Measurements from ENCODE around the gene TAP1. TPM values are rescaled to one million over a fixed set of nuclear protein-coding genes. Genes with fewer than 3 reads are reported as not detected.

TAP1 gene
- total and polyA plus RNA-seq, 2 donors (not counting 3 experiments of a cell fraction or from before 2014, with no cell fraction given): 15.6 to 25.9 TPM

DNA sequence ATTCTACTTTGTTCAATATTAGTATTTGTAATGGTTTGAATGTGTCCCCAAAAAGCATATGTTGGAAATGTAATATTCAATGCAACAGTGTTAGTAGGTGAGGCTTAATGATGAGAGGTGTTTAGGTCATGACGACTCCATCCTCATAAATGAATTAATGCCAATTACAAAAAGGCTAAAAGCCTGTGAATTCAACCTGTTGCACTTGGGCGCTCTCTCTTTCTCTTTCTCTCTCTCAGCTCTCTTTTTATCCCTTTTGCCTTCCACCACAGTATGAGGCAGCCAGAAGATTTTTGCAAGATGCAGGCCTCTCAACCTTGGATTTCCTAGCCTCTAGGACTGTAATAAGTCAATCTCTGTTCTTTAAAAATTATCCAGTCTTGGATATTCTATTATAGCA, 35.1 kb upstream of the TAP1 start:
- Histone ChIP-seq H3K4me2 (ENCODE audit: insufficient read depth, low read length) (no peak overlapping the region), H3K27ac (ENCODE audit: insufficient read depth, low read depth, low read length) (no peak overlapping the region), H3K9me1 (replicated peaks; ENCODE audit: control insufficient read depth, extremely low read depth, insufficient read depth, low read length) (no peaks in the 10 kb centered on the region), H4K20me1 (replicated peaks; ENCODE audit: control insufficient read depth, extremely low read depth, insufficient read depth, low read length) (no peaks in the 10 kb centered on the region), H3K4me1 (ENCODE audit: control insufficient read depth, extremely low read depth, insufficient read depth, low read length) (peaks cover 3% of the 10 kb centered on the region), H3K4me3 (replicated peaks in 1 of 3; ENCODE audit: insufficient read depth in 1 of 3, low read depth in 1 of 3, low read length in 3 of 3) (no peak overlapping the region), H3K9me3 (replicated peaks; ENCODE audit: control insufficient read depth, insufficient read depth, low read length) (no peaks in the 10 kb centered on the region), H3K9ac (replicated peaks; ENCODE audit: extremely low read depth, insufficient read depth, low read length) (no peak overlapping the region), H3K36me3 (ENCODE audit: control insufficient read depth in 2 of 2, extremely low read depth in 1 of 2, insufficient read depth in 2 of 2, low read length in 2 of 2) (no peaks in the 10 kb centered on the region), H2AFZ (ENCODE audit: low read depth, low read length) (no peak overlapping the region), H3K79me2 (ENCODE audit: control insufficient read depth, insufficient read depth, low read length) (no peaks in the 10 kb centered on the region), H3K27me3 (ENCODE audit: control insufficient read depth in 2 of 2, insufficient read depth in 2 of 2, low read length in 2 of 2) (peaks cover 11 to 17% of the 10 kb centered on the region in 2 experiments)
- BruUV-seq (replicated peaks): no TSS peak
- TF ChIP-seq MYC (IDR thresholded peaks at IDR 0.05; ENCODE audit: low read depth, low read length): no peak
- no peak for TF ChIP-seq POLR2AphosphoS5 (IDR thresholded peaks at IDR 0.05; ENCODE audit: insufficient read depth, low read depth, low read length)
- TF ChIP-seq, protein P1, sequence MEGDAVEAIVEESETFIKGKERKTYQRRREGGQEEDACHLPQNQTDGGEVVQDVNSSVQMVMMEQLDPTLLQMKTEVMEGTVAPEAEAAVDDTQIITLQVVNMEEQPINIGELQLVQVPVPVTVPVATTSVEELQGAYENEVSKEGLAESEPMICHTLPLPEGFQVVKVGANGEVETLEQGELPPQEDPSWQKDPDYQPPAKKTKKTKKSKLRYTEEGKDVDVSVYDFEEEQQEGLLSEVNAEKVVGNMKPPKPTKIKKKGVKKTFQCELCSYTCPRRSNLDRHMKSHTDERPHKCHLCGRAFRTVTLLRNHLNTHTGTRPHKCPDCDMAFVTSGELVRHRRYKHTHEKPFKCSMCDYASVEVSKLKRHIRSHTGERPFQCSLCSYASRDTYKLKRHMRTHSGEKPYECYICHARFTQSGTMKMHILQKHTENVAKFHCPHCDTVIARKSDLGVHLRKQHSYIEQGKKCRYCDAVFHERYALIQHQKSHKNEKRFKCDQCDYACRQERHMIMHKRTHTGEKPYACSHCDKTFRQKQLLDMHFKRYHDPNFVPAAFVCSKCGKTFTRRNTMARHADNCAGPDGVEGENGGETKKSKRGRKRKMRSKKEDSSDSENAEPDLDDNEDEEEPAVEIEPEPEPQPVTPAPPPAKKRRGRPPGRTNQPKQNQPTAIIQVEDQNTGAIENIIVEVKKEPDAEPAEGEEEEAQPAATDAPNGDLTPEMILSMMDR (IDR thresholded peaks at IDR 0.05; ENCODE audit: extremely low read depth in 1 of 2, insufficient read depth in 1 of 2, low read depth in 1 of 2, low read length in 2 of 2): no peak
- TF ChIP-seq EZH2 (IDR thresholded peaks at IDR 0.05; ENCODE audit: borderline replicate concordance, low read depth, low read length, severe bottlenecking): no peak
- TF ChIP-seq GATA2 (IDR thresholded peaks at IDR 0.05; ENCODE audit: insufficient read depth, insufficient read length, low read depth, low read length): no peak
- TF ChIP-seq POLR2A (IDR thresholded peaks at IDR 0.05; ENCODE audit: low read depth, low read length): no peak
- TF ChIP-seq, protein P2, sequence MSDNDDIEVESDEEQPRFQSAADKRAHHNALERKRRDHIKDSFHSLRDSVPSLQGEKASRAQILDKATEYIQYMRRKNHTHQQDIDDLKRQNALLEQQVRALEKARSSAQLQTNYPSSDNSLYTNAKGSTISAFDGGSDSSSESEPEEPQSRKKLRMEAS (IDR thresholded peaks at IDR 0.05; ENCODE audit: insufficient read depth, insufficient read length): no peak
- TF ChIP-seq JUN (IDR thresholded peaks at IDR 0.05; ENCODE audit: borderline replicate concordance, insufficient read depth, insufficient read length, low read depth): no peak
- no peak for TF ChIP-seq FOS (IDR thresholded peaks at IDR 0.05; ENCODE audit: borderline replicate concordance, insufficient read depth, low read length)
- ChIA-PET POLR2A (no interaction called here), CTCF (interaction anchor here (3.3 to 9.4 kb wide), 2 partner anchors 45 to 97 kb away, joined by 17 to 192 read pairs; no protein-coding TSS in a partner anchor)
- intact Hi-C loops (cut with micrococcal nuclease): loop anchor here (5.0 to 10.0 kb wide), 2 partner anchors 44 to 356 kb away; no protein-coding TSS in a partner anchor
- dilution Hi-C loops (cut with MboI; ENCODE audit: extremely low pct_ligation_motif_present, low sequenced_read_pairs): no loop called here
- no peak for FAIRE-seq
- DNase-seq (ENCODE audit: low read depth, low spot score): no peak
